Suppressor macrophage treated with lipopolysaccharide for 1 hour (primary cell): ENCODE measurements around the gene HEATR9.

Experiments used
- DNase-seq, 3 donors: peaks; one replicate each; pipeline ENCODE4 v3.0.0-alpha.2; 2020 to 2022

The HEATR9 gene

DNA sequence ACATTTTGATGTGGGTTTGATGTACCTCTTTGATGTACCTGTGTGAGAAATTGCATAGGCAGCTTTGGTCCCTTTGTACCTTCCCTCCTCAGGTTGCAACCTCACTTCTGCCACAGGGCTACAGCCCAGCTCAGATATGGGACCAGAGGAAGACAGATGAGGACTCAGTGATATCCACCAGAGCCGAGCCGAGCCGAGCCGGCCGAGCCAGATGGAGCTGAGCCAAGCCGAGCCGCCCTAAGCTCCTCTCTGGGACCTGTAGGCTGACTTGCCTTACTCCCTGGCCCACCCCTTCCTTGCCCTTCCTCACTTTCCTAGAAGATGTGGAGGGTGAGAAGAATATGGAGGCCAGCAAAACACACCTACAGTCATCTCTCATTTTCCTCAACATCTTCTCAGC is 3.8 kb downstream of the HEATR9 start:
- no peak for DNase-seq

DNA sequence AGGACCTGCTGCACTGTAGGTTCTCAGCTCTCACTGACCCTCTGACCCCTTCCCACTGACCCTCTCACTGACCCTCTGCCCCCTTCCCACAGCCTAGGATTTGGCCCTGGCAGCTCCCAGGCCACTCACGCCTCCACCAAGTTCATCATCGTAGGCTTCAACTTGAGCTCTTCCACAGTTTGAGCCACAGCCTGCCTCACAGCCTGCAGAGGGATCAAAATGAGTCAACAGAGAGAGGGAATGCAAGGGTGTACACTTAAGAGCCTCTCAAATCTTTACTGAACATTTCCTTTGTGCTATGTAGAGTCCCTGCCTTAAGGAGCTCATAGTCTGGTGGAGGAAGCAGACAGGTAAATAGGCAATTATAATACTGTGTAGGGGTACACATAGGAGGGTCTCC is 12.1 kb downstream of the HEATR9 start:
- DNase-seq = no peak

DNA sequence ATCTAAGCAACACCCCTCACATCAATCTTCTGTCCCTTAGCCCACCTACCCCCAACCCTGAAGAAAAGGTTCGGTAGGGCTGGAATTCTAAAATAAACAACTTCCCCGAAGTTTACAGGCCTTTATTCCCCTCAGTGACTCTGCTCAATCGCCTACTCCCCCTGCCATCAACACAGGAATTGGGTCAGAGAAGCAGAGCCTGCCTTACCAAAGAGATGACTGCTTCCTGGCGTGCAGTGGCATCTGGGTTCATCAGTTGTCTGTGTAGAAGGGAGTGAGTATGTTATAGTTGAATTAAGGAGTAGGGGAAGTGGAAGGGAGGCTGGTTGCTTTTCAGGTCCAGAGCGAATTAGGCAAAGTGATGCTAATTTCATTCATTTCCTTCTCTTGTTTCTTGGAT is 12.7 kb downstream of the HEATR9 start:
- no peak for DNase-seq

DNA sequence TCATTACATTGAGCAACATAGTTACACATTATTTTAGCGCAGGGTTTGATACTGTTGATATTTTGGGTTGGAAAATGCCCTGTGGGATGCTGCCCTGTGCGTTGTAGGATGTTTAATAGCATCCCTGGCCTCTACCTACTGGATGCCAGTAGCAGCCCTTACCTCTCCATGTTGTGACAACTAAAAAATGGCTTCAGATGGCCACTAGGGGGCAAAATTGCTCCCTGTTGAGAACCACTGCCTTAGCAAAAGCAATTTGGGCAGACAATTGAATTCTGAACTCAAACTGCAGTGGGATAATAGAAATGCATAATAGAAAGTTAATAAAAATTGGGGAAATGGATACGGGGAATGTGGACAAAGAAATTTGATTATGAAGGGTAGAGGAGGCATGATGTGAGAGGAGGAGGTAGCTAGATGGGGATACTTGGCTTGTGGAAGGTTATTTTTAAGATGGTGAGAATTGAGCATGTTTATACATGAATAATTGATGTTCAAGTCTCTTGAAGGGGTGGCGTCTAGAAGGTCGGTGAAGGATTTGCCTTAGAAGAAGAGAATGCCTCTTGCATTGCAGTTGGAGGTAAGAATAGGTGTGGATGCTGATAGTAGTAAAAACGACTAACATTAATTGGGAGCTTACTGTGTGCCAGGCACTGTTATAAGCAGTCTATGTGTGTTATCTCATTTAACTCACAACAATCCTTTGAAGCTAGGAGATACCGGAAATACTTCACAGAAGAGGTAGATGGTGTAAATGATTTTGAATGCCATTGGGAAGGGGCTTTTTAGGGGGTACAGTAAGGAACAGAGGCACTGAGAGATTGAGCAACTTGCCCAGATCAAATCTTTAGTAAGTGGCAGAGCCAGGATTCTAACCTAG is 19.0 kb downstream of the HEATR9 start:
- peak; percentile 77 to 84 (median 84) for DNase-seq

DNA sequence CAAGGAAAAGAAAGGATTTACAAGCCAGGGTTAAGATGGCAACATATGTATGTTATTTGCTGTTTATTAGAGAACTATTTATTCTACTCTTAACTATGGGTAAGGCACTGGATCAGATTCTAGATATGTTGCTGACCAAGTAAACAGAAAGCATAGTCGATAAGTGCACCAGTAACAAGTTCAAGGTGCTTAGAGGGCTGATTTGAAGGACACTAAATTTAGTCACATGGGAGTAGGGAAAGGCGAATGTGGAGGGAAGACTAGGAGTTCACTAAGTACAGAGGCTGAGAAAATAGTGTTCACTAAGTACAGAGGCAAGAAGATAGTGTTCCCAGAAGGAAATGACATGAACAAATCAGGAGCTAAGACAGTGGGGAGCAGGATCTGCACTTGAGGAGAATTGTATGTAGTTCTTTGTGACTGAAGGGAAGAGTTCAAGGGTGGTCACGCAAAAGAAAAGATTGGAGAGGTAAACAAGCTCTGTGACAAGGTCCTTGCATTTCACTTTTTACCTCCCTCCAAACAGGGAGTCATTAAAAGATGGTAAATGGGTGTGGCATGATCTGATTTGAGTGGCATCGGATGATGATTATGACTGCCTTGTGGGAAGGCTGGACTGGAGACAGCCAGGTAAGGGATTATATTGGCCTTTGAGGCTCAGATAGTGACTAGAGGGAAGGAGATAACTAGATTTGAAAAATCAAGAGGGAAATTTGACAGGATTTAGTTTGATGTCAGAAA is 20.9 kb downstream of the HEATR9 start:
- no peak for DNase-seq

DNA sequence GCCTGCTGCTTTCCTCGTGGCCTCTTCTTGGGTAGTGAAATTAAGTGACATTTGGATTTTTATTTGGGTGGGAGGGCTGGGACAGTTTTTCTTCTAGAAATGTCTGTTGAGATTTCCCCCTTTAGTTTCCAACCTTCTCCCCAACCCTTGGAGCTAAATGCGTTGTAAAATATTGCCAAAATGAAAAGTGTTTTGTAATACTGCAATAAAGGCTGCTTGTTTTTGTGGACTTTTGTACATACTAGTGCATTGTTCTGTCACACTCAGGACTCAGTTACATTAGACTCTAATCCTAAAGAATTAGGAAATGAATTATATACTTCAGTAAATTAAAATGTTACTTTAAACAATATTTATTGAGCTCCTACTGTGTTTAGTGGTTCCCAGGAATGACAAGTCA is 21.7 kb downstream of the HEATR9 start:
- no peak for DNase-seq

DNA sequence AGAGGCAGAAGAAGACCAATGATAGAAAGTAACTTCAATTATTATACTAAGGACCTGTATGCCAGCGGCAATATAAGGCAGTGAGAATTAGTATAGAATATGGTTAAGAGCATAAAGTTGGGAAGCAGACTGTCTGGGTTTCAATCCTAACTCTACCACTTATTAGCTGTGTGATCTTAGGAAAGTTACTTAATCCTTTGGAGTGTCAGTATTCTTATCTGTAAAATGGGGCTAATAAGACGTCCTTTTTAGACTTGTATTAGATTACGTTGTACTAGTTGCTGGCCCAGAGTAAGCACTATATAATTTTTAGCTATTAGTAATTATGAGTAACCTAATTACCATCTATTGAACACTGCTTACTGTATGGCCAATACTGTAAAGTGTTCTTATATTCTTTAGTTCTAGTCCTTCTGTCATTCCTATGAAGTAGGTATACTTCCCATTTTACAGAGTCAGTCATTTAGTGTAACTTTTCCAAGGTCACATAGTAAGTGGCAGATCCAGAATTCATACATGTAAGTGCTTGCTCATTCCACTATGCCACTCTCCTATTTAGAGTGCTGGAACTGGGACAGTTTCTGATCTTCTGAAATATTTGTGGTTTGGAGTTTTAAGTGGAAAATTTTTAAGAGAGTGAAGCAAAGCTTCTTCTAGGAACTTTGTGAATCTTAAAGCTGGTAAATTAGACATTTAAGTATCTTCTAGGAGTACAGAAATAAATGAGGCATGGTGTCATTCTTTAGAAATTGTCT is 22.5 kb downstream of the HEATR9 start:
- no peak for DNase-seq

DNA sequence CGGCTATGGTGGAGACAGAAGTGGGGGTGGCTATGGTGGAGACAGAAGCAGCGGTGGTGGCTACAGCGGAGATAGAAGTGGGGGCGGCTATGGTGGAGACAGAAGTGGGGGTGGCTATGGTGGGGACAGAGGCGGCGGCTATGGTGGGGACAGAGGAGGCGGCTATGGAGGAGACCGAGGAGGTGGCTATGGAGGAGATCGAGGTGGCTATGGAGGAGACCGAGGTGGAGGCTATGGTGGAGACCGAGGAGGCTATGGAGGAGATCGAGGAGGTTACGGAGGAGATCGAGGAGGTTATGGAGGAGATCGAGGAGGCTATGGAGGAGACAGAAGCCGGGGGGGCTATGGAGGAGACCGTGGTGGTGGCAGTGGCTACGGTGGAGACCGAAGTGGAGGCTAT is 24.1 kb downstream of the HEATR9 start:
- no peak for DNase-seq

DNA sequence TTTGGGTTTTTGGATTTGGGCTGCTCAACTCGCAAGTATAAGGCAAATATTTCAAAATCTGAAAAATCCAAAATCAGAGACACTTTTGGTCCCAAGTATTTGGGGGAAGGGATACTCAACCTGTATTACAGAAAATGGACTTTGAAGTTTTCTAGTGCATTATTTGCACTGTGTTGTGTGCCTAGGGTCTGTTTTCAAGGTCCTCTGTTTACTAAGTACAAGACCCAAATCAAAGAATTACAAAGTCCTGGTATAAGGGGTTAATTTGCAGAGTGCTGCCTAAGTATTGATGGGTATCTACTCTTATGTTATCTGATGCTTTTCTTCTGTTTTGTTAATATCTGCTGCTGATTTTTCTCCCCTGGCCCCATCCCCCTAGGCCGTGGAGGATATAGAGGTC is 25.0 kb downstream of the HEATR9 start:
- no peak for DNase-seq

DNA sequence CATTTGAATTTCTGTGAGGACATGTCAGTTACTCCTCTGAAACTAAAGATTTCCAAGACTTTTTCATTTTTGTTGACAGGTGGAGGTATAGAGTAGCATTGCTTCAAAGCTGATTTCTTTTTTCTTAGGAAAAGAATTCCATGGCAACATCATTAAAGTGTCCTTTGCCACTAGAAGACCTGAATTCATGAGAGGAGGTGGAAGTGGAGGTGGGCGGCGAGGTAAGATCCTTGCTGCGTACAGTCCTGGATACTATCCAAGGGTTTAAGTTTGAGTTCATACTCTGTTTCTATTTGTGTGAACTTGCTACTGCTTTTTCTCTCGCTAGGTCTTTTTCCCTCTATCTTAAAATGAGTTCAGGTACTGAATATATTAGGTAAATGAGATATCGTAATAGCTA is 26.5 kb downstream of the HEATR9 start:
- no peak for DNase-seq

DNA sequence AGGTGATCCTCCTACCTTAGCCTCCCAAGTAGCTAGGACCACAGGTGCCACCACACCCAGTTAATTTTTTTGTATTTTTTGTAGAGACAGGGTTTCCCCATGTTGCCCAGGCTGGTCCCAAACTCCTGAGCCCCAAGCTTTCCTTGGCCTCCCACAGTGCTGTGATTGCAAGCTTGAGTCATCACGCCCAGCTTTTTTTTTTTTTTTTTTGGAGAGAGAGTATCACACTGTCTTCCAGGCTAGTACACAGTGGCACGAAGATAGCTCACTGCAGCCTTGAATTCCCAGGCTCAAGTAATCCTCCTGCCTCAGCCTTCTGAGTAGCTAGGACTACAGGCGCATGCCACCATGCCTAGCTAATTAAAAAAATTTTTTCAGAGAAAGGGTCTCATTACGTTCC is 27.2 kb downstream of the HEATR9 start:
- DNase-seq = peak; percentile 36 to 49 (median 40)

DNA sequence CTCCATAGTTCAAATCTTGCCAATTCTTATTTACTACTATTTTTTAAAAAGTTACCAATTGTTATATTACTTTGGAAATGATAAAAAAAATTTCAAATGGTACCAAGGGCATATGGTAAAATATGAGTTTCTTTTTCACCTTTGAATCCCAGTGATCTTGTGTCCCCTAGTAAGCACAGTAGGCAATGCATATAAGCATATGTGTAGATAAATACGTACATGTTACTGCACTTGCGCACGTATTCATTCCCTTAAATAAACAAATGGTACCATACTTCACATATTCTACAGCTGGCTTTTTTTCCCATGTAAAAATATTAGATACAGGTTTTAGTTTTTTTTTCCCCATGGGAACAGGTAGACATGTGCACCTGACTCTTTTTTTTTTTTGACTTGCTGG is 27.6 kb downstream of the HEATR9 start:
- DNase-seq = no peak

DNA sequence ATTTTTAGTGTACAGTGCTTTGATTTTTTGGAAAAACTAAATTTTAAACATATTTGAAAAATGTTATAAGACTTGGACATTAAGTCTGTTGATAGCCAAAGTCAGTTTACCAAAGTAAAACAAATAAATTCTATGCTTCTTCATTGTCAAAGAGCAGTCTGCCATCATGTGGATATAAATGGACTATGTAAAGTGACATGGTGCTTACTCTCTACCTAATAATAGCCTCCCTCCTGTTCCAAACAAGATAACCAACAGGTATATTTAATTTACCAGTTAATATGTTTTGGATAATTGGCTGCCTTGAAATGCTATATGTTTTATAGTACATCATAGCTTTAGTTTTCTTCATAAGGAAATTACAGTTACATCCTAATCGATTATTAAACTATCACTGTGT is 43.5 kb downstream of the HEATR9 start:
- no peak for DNase-seq

DNA sequence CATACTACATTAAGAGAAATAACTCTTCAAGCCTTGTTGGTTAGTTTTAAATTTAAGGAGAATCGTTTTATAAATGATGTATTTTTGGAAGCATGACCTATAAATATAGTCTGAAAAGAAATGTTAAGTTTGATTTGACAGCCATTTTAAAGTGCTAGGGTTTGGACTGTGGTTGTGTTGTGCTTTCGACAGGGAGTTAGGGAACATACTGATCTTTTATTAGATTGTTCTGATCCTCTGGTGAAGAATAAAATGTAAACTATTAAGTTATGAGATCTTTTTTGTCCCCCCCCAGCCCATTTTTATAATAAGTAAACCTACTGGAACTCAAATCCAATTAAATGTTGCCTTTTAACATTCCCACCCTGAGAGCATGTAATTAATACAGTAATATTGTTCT is 47.4 kb downstream of the HEATR9 start:
- DNase-seq = no peak

DNA sequence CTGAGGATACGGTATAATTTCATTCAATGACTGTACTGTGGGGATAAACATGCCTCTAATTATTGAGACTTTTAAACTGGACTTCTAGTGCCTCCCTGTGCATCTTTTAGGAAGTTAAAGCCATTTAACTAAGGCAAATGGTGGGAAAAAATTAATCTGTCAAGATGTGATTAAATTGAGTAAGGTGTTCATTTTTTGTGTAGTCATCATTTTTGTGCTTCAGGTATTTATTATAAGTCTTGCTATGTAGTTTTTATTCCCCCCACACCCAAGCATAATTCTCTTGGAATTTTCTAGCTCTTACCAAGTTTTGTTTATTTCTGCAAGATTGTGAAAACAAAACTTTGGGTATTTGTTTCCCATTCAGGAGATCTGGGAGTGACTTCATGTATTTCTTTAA is 49.2 kb downstream of the HEATR9 start:
- DNase-seq = no peak

DNA sequence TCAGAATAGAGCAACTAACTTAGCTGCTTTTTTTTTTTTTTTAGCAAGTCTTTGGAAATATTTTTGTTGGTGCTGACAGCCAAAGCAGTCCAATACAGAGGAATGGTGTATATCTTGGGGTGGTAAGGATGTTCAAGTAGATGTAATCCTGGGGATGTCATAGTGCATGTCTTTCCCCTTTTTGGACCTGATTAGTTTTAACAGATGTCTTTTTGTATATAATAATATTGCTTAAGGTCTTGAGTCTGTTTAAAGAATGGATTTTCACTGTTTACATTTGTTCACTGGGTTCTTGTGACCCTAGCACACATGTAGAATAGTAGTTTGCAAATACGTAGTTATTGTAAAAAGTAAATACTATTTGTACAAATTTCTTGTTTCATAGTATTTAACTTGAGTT is 51.5 kb downstream of the HEATR9 start:
- no peak for DNase-seq

DNA sequence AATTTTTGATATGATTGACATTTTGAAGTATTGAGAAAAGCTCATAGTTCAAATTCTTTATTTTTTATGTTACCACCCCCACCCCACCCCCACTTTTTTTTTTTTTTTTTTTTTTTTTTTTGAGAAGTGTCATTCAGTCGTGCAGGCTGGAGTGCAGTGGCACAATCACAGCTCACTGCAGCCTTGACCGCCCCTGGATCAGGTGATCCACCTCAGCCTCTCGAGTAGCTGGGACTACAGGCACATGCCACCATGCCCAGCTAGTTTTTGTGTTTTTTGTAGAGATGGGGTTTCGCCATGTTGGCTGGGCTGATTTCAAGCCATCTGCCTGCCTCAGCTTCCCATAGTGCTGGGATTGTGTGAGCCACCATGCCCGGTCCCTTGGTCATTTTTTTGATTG is 52.0 kb downstream of the HEATR9 start:
- DNase-seq = no peak

DNA sequence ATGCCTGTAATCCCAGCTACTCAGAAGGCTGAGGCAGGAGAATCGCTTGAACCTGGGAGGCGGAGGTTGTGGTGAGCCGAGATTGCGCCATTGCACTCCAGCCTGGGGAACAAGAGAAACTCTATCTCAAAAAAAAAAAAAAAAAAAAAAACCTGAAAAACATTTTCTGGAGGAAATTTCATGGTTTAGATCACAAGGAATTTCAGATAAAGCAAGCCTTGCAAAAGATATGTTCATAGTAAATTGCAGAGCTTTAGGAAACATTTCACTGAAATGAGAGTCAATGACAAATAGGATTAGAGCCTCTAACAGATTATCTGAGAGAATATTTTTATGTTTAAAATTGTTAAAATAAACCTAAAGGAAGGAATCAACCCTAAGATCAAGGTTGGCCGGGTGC is 56.2 kb downstream of the HEATR9 start:
- DNase-seq = no peak

DNA sequence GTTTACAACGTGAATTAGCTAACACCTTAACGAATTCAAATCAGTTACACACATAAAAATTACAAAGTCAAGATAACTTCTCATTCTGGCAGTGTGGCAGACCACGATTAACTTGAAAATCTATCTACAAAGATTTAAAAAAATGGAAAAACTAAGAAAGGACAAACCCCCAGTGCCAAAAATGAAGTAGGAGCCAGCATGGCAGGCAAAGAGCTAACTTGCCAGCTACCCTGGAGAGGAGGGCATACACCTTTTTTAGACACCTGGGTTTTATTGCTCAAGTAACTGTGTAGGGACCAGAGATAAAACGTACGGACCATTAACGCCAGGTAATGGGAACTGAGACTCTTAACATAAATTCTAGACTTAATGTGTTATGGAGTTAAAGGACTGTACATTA is 56.9 kb downstream of the HEATR9 start:
- DNase-seq = no peak

DNA sequence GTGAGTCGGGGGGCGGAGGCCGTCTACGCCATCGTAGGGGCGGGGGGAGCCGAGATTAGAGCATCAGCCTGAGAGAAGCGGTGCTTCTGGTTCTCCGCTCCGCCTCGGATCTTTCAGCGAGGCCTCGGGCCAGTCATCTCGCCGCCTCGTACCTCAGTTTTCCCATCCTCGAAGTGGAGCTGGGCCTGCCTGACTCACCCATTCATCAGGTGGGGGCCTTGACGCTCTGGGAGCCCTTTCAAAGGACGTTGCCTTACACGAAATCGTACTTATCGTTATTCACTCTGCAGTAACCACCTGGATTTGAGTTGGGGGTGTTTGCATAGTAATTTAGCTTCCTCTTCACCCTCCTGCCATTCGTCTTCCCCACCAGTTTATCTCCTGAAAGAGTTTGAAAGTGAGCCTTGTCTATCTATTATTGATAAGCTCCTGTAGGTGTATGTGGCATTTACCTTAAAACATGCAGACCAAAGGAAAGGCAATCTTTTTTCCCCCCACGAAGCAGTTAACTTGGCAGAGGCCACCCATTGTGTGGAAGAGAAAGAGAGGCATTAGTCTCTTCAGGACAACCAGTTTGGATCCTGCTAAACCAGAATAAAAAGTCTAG is 58.7 kb downstream of the HEATR9 start:
- peak in 2 of 3 donors; percentile 39 to 53 for DNase-seq

DNA sequence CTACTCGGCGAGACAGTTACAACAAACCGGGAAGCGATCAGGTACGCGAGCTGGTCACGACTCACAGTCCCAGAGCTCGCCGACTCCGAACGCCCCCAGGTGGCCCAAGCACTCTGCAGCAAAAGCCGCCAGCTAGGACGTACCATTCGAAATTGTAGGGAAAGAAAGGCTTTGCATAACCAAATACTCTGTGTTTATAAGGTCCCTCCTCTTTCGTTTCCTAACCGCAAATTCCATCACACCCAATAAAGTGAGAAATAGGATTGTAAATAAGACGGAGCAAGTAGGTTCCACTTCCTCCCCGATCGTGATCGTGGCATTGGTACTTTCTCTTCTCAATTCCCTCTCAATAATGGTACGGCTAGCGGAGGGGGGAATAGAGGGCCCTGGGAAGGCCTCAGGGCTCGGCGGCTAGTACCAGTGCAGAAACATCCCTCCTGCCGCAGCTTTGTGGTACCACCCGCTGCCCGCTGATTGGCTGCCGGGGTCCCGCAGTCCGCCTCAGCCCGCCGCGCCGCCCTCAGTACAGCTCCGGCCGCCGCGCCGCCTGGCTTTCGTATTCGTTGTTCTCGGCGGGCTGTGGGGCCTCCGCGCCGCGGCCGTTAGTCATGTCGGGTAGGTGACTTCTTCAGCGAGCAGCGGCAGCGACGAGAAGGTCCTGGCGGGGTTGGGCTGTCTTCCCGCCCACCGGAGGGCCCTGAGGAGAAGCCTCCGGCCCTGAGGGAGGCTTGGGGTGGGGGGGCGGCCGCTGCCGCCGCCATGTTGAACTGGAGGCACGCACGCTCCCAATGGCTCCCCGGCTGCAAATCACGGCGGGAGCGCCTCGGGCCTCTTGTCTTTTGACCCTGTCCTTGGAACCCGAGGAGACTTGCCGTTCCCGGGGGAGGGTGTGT is 59.5 kb downstream of the HEATR9 start, which contains the start of gene TAF15:
TSS of gene TAF15 (plus strand) at position 523 of the 893 bp plus-strand sequence. CDS start at position 609, 86 bp downstream.
- peak; percentile 98 for DNase-seq
